Glutamatergic neuron (in vitro differentiated cells): ENCODE data around the gene ZNF653. TPM values are rescaled to one million over a fixed set of nuclear protein-coding genes. Genes with fewer than 3 reads are reported as not detected.

Experiments
- DNase-seq: peaks from one replicate; pipeline ENCODE4 v3.0.0; 2022
- H3K27ac Mint-ChIP-seq: one replicate; pipeline ENCODE4 v1.8.0; 2020; ENCODE audit warnings: mild to moderate bottlenecking, mixed read lengths, inconsistent platforms; ENCODE audit not compliant: unreplicated experiment
- H3K27me3 Mint-ChIP-seq: one replicate; pipeline ENCODE4 v1.8.0; 2020; ENCODE audit warnings: mild to moderate bottlenecking, moderate library complexity, mixed read lengths, inconsistent platforms; ENCODE audit not compliant: unreplicated experiment
- H3K36me3 Mint-ChIP-seq: one replicate; pipeline ENCODE4 v1.8.0; 2020; ENCODE audit warnings: mild to moderate bottlenecking, mixed read lengths, inconsistent platforms; ENCODE audit not compliant: unreplicated experiment
- H3K4me1 Mint-ChIP-seq: one replicate; pipeline ENCODE4 v1.8.0; 2020; ENCODE audit warnings: mild to moderate bottlenecking, low read depth, mixed read lengths, inconsistent platforms; ENCODE audit not compliant: unreplicated experiment
- H3K4me3 Mint-ChIP-seq: one replicate; pipeline ENCODE4 v1.8.0; 2020; ENCODE audit warnings: mild to moderate bottlenecking, mixed read lengths, inconsistent platforms; ENCODE audit not compliant: unreplicated experiment
- H3K9me3 Mint-ChIP-seq: one replicate; pipeline ENCODE4 v1.8.0; 2020; ENCODE audit warnings: mild to moderate bottlenecking, moderate library complexity, mixed read lengths, inconsistent platforms; ENCODE audit not compliant: unreplicated experiment
- total RNA-seq: library from RNA; stranded (reverse); fragmentation: NEBNext Ultra II Directional; extraction: Animal tissue kit (Norgen Biotek cat#: 25700); gene quantifications from one replicate; pipeline ENCODE4 v1.2.1, GENCODE V29; 2021; ENCODE audit not compliant: unreplicated experiment
- TF ChIP-seq, protein P1 (sequence below): fragments of 200-600 bp; sonication (generic); IDR thresholded peaks from one replicate; pipeline ENCODE4 v1.5.0; 2021; ENCODE audit not compliant: partially characterized antibody, unreplicated experiment

Gene ZNF653
- total RNA-seq, 1 donor from 2014 or later, result 19.2 TPM

DNA sequence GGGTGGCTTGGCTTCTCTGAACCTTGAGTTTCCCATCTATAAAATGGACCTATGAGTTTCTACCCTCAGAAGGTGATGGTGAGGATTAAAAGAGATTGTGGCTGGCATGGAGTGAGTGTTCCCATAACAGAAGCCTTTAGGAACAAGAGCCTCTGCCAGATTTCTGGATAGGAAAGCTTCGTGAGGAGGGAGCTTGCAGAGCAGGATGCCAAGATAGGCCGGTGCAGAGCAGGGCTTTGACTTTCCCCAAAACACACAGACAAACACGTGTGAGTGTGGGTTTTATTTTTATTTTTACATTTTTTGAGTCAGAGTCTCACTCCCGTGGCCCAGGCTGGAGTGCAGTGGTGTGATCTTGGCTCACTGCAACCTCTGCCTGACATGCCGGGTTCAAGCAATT is 29.3 kb upstream of the ZNF653 start:
- peak overlapping the region; percentile 74 for H3K4me3 Mint-ChIP-seq
- TF ChIP-seq, protein P1, sequence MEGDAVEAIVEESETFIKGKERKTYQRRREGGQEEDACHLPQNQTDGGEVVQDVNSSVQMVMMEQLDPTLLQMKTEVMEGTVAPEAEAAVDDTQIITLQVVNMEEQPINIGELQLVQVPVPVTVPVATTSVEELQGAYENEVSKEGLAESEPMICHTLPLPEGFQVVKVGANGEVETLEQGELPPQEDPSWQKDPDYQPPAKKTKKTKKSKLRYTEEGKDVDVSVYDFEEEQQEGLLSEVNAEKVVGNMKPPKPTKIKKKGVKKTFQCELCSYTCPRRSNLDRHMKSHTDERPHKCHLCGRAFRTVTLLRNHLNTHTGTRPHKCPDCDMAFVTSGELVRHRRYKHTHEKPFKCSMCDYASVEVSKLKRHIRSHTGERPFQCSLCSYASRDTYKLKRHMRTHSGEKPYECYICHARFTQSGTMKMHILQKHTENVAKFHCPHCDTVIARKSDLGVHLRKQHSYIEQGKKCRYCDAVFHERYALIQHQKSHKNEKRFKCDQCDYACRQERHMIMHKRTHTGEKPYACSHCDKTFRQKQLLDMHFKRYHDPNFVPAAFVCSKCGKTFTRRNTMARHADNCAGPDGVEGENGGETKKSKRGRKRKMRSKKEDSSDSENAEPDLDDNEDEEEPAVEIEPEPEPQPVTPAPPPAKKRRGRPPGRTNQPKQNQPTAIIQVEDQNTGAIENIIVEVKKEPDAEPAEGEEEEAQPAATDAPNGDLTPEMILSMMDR, result no peak
- no peaks in the 10 kb centered on the region for H3K36me3 Mint-ChIP-seq
- DNase-seq, result no peak
- peaks cover 7% of the 10 kb centered on the region for H3K27me3 Mint-ChIP-seq
- peaks cover 5% of the 10 kb centered on the region for H3K4me1 Mint-ChIP-seq
- peak overlapping the region; percentile 57 for H3K27ac Mint-ChIP-seq
- H3K9me3 Mint-ChIP-seq, result peaks cover 6% of the 10 kb centered on the region

DNA sequence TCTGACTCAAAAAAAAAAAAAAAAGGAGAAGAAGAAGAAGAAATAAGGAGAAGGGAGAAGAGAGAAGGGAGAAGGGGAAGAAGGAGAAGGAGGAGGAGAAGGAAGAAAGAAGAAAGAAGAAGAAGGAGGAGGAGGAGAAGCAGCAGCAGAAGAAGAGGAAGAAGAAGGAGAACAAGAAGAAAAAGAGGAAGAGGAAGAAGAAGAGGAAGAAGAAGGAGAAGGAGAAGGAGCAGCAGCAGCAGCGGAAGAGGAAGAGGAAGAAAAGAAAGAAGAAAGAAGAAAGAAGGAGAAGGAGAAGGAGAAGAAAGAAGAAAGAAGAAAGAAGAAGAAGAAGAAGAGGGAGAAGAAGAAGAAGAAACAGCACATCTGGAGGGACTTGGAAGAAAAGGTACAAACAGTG is 28.9 kb upstream of the ZNF653 start:
- Mint-ChIP-seq H3K27me3 (peaks cover 7% of the 10 kb centered on the region), H3K9me3 (peaks cover 6% of the 10 kb centered on the region), H3K36me3 (no peaks in the 10 kb centered on the region), H3K4me1 (peaks cover 5% of the 10 kb centered on the region), H3K27ac (peak overlapping the region; percentile 57), H3K4me3 (peak overlapping the region; percentile 74)
- no peak for DNase-seq
- TF ChIP-seq, protein P1, result no peak

DNA sequence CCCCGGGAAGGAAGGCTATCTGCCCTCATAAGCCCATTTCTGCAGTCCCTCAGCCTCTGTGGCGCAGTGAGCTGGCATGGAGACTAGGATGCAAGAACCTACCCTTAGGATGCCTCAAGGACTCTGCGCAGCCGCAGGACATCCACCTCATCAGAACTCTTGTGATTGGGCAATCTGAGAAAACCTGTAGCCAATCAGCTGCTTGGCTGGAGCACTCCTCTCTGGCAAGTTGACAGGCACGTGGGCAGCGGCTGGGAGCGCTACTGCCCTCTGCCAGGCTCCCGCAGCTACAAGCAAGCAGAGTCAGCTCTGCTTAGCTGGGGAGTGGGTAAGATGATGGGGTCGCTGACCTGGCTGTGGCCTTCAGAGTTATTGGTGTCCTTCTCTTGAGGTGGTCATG is 24.8 kb upstream of the ZNF653 start:
- Mint-ChIP-seq H3K27ac (no peak overlapping the region), H3K4me1 (peaks cover 8% of the 10 kb centered on the region), H3K36me3 (no peaks in the 10 kb centered on the region), H3K9me3 (peaks cover 9% of the 10 kb centered on the region), H3K4me3 (peak overlapping the region; percentile 49), H3K27me3 (peaks cover 11% of the 10 kb centered on the region)
- peak; percentile 75 for DNase-seq
- TF ChIP-seq, protein P1, result no peak

DNA sequence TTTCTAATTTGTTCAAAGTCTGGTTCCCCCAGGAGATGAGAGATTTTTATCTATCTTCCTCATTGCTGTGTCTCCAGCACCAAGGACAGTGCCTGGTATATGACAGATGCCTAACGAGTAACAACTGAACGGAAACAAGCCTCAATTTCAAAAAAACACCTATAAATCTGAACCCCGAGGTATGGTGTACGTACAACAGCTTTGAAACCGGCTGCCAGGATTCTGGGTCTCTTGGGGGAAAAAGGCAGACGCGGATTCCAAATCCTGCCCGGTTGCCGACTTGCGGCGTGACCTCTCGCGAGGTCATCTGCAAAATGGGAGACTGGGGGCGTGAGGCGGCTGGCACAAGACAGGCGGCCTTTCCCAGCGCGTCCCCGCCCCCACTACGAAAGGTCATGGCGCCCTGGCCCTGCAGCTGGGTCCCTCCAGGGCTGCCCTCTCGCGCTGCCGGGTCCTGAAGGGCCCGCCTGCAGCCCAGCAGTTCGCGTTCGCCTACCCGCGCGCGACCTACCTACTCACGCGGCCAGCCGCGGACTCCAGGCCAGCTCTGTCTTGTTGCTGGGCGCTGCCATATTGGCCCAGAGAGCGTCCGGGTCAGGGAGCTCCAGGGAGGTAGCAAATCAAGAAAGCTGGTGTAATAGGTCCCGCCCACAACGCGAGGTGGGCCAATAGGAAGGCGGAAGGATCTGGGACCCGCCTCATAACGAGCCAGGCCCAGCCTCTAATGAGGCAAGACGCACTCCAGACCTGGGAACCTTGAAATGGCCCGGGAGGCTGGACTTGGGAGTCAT is 23.1 kb upstream of the ZNF653 start, which contains the start of gene ECSIT:
Gene ECSIT, minus strand, starts transcription at position 584 of the 791 bp plus-strand sequence. CDS start 9,964 bp downstream, outside the sequence.
- H3K4me3 Mint-ChIP-seq, result peak within 1 kb of the TSS; percentile 97
- peaks cover 6% of the 10 kb centered on the region for H3K4me1 Mint-ChIP-seq
- H3K27ac Mint-ChIP-seq, result peak within 1 kb of the TSS; percentile 100
- DNase-seq, result peak; percentile 95
- H3K36me3 Mint-ChIP-seq, result no peaks in the 10 kb centered on the region
- TF ChIP-seq, protein P1, result no peak
- peaks cover 7% of the 10 kb centered on the region for H3K9me3 Mint-ChIP-seq
- peaks cover 6% of the 10 kb centered on the region for H3K27me3 Mint-ChIP-seq

DNA sequence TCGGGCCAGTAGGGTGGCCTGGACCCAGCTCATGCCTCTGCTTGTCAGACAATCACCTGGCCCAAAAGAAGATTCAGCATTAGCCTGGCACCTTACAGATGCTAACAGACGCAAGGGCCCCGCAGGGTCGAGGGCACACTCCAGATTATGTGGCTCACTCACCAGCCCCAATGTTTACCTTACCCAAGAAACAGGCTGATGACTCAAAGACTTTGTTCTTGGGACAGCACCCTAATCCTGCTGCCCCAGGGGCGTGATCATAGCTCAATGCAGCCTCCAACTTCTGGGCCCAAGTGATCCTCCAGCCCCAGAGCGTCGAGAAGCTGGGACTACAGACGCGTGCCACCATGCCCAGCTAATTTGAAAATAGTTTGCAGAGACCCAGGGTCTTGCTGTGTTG is 13.5 kb upstream of the ZNF653 start:
- H3K4me1 Mint-ChIP-seq, result no peaks in the 10 kb centered on the region
- peaks cover 2% of the 10 kb centered on the region for H3K27me3 Mint-ChIP-seq
- H3K9me3 Mint-ChIP-seq, result no peaks in the 10 kb centered on the region
- no peak overlapping the region for H3K4me3 Mint-ChIP-seq
- DNase-seq, result no peak
- H3K36me3 Mint-ChIP-seq, result peaks cover 7% of the 10 kb centered on the region
- TF ChIP-seq, protein P1, result no peak
- no peak overlapping the region for H3K27ac Mint-ChIP-seq
